HG03439 (cell line): Measurements from ENCODE around the gene ATG16L2.
"Not testable (repeated sequence)": the region's sequence is repeated elsewhere in the genome, so short reads cannot be mapped to it uniquely, and the experiment has no call there.

Source experiments
- ATAC-seq: cut with Tn5 transposase; IDR thresholded peaks from one replicate; pipeline ENCODE4 v1.9.1; 2021; ENCODE audit warnings: mild to moderate bottlenecking, moderate library complexity; ENCODE audit not compliant: unreplicated experiment

The ATG16L2 gene

GRCh38 chr11:72842653-72843330 is 28.6 kb downstream of the ATG16L2 start:
- no peak for ATAC-seq

GRCh38 chr11:72844356-72844755 is 30.1 kb downstream of the ATG16L2 start:
- no peak for ATAC-seq

DNA sequence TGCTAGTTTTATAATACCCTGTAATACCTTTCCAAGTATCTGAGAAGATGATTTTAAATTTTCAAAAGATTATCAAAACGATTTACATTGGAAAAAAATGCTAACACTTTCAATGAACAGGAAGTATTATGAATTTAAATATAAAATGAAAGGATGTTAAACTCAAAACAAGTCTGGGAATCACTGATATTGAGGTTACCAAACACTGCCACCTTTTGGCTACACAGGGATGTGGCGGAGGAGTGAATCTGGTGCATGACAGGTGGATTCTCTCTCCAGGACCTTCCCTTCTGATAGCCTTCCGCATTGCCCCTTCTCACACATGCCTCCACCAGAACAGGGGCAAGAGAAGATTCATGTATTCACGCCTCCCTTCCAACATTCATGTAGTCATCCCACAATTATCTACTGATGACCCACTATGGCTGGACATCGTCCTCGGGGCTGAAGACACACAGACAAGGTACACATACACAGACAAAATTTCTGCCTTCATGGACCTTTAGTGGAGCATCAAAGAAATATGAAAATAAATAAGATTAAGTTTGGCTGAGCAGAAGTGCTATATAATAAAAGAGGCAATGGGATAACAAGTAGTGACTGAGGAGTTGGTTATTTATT is 34.7 kb downstream of the ATG16L2 start:
- ATAC-seq = no peak

DNA sequence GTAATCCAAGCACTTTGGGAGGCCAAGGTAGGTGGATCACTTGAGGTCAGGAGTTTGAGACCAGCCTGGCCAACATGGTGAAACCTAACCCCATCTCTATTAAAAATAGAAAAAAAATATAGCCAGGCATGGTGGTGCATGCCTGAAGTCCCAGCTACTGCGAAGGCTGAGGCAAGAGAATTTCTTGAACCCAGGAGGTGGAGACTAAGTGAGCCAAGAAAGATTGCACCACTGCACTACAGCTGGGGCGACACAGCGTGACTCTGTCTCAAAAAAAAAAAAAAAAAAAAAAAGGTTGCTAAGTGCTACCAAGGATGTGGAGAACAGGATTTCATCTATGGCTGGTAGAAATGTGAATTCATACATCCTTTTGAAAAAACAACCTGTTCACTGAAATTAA is 36.6 kb downstream of the ATG16L2 start:
- ATAC-seq = no peak

- no peak for ATAC-seq
Measured at GRCh38 chr11:72851726-72852125, 37.5 kb downstream of the ATG16L2 start.

GRCh38 chr11:72856065-72856464 is 41.9 kb downstream of the ATG16L2 start:
- no peak for ATAC-seq

GRCh38 chr11:72856551-72857345 is 42.5 kb downstream of the ATG16L2 start:
- ATAC-seq = no peak

GRCh38 chr11:72858267-72858666 is 44.1 kb downstream of the ATG16L2 start:
- not testable (repeated sequence) for ATAC-seq

DNA sequence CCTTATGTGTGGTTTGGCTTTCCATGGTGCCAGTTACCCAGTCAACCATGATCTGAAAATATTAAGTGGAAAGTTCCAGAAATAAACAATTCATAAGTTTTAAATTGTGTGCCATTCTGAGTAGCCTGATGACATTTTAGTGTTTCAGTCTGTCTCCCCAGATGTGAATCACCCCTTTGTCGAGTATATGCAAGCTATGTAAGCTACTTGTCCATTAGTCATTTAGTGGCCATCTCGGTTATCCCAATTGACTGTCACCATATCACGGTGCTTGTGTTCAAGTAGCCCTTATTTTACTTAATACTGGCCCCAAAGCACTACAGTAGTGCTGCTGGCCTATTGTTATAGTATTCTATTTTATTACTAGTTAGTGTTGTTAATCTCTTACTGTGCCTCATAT is 44.9 kb downstream of the ATG16L2 start:
- ATAC-seq = no peak

- no peak for ATAC-seq
Measured at GRCh38 chr11:72860010-72860409, 45.8 kb downstream of the ATG16L2 start.

DNA sequence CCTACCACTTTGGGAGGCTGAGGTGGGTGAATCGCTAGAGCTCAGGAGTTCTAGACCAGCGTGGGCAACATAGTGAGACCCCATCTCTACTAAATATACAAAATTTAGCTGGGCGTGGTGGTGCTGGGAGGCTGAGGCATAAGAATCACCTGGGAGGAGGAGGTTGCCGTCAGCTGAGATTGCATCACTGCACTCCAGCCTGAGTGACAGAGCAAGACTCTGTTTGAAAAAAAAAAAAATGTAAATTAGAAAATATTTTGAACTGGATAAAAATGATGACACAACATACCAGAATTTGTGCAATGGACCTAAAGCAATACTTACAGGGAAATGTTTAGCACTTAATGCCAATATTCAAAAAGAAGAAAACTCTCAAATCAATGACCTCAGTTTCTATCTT is 46.4 kb downstream of the ATG16L2 start:
- no peak for ATAC-seq

DNA sequence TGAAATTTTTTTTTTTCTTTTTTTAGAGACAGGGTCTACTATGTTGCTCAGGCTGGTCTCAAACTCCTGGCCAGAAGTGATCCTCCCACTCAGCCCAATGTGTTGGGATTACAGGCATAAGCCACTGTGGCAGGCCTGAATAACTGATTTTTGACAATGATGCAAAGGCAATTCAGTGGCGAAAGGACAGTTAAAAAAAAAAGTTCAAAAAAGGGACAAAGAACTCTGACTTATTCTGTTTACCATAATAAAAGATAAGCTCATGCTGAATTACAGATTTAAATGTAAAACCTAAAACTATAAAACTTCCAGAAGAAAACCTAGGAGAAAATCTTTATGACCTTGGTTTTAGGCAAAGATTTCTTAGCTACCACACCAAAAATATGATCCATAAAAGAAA is 48.9 kb downstream of the ATG16L2 start:
- no peak for ATAC-seq

- no peak for ATAC-seq
Measured at GRCh38 chr11:72863916-72864315, 49.7 kb downstream of the ATG16L2 start.

GRCh38 chr11:72864702-72865655 is 50.8 kb downstream of the ATG16L2 start:
- no peak for ATAC-seq

- no peak for ATAC-seq
Measured at GRCh38 chr11:72867970-72868369, 53.8 kb downstream of the ATG16L2 start.

GRCh38 chr11:72869831-72870230 is 55.6 kb downstream of the ATG16L2 start:
- no peak for ATAC-seq

DNA sequence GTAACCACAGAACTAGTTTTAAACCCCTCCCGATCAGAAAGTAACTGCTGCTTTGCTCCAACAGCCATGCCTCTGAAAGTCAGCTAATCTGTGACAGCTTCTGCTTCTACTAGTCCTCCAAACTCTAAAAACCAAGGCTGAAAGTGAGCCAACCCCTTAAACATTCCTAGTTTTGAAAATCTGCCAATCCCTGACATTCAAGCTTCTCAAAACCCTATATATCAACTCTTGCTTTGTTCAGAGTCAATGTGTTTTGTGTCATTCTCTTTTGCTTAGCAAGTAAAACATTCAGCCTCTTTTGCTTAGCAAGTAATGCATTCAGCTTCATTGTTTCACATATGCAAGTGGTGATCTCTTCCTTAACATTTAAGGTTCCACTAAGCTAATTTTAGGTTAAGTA is 56.9 kb downstream of the ATG16L2 start:
- no peak for ATAC-seq

DNA sequence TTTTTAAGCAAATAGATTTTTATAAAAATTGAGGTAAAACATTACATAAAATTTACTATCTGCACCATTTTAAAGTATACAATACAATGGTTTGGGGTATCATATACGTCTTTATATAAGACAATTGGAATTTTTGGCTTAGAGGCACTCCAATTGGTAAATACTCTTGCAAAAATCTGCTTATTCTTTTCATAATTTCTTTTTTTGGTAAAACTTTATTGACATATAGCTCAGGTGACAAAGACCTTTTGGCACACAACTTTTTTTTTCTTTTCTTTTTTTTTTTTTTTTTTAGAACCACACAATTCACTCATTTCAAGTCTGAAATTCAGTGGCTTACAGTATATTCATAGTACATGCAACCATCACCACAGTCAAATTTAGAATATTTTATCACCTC is 57.8 kb downstream of the ATG16L2 start:
- ATAC-seq = no peak

GRCh38 chr11:72875736-72876135 is 61.5 kb downstream of the ATG16L2 start:
- no peak for ATAC-seq

GRCh38 chr11:72876147-72876546 is 61.9 kb downstream of the ATG16L2 start:
- ATAC-seq = no peak
